NCI-H510A treated with DMSO at 0.1 percent for 48 hours (cell line): ENCODE data around the gene FKTN.

Experiments used
- DNase-seq: peaks from one replicate; lab custom pipeline; 2025; lab: John Stamatoyannopoulos, UW

Gene FKTN

DNA sequence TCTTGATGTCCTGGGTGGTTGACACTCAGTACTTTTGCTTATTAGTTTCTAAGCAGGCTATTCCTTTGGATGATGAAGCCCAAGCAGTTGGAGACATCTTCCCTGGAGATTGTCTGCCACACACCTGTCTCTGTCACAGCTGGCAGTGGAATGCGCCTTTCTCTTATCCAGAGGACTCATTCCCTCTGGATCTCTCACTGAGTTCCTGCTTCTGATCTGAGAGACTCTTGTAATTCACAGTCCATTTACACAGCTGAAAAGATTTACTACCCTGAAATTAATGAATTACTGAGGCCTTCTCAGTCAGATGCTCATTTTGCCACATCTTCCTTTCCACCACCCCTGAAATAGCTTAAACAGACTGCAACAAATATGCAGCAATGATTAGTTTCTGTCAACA lies 120.2 kb downstream of the FKTN start:
- DNase-seq = no peak

GRCh38 chr9:105678781-105679180 lies 120.8 kb downstream of the FKTN start:
- no peak for DNase-seq

GRCh38 chr9:105679257-105680022 lies 121.5 kb downstream of the FKTN start:
- no peak for DNase-seq

- no peak for DNase-seq
These were observed 123.4 kb downstream of the FKTN start for GRCh38 chr9:105681313-105681712.

DNA sequence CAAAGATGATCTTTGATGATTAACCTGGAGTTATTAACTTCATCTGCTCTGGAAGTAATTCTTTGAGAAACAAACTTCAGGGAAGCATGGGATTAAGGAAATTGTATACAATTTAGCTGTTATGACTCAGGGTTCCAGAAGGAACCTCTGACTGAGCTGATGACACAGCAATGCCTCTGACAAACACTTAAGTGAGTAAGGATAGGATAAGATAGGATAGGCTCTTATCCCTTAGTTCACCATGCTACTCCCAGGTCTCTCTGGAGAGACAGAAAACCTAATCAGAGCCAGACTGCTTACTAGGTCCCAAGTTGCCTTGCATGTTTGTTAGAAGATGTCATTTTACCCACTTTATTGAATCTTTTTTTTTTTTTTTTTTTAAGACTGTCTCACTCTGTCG lies 123.8 kb downstream of the FKTN start:
- DNase-seq = no peak

GRCh38 chr9:105683688-105684275 lies 125.9 kb downstream of the FKTN start:
- no peak for DNase-seq

GRCh38 chr9:105686936-105687335 lies 129.0 kb downstream of the FKTN start:
- DNase-seq = no peak
